Stimulated activated naive CD8-positive, alpha-beta T cell treated with anti-CD3 and anti-CD28 coated beads, Interleukin-15, Interleukin-2, amounts not matched to agents 100 U/mL and 50 U/mL, for 24 hours (primary cell): Measurements from ENCODE around the gene ETV4.

ENCODE experiments used
- ATAC-seq: fragments of 150-1000 bp; cut with Tn5 transposase; one replicate; pipeline ENCODE4 v1.10.0; 2021
- DNase-seq: peaks from one replicate; pipeline ENCODE4 v3.0.0; 2021

Gene ETV4

DNA sequence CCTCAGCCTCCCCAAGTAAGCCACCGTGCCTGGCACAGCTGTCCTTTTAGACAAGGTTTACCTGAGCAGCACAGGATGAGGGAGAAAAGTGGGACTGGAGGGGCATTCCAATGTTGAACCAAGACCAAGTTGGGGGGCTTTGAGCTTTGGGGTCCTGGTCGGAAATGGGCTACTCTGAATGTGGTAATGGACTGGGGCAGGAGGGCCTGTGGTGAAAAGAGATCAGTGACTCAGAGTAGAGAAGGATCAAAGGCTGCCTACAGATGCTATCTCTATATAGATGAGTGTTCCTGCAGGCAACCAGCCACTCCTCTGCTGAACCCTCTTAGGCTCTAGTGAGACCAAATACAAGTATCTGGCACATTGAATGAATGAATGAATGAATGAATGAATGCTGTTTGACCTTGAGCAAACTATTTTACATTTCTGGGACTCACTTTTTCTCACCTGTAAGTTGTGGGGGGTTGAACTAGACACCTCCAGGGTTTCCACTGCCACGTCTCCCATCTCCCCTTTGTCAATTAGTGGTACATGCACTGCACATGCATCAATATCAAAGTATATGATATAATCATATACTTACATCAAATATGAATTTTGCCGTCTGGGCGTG is 26.3 kb upstream of the ETV4 start:
- DNase-seq (no peak), ATAC-seq (peak; percentile 64)

DNA sequence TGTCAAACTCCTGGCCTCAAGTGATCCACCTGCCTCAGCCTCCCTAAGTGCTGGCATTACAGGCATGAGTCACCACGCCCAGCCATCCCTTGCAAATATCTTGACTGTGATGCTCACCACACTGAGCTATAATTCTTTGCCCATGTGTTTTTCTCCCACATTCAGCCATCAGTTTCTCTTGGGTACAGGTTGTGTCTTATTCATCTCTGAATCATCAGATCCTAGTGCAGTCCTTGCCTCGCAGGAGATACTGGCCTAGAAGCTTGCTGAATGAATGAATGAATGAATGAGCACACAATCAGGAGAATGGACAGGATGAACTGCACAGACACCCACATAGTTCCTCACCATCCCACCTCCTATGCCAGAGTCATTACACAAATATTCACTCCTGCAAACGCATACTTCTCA is 24.4 kb upstream of the ETV4 start:
- no peak for DNase-seq

GRCh38 chr17:43568506-43569082 is 22.5 kb upstream of the ETV4 start:
- ATAC-seq = no peak

More for the DNA sequence above, 24.4 kb upstream of the ETV4 start:
- ATAC-seq = peak; percentile 49

DNA sequence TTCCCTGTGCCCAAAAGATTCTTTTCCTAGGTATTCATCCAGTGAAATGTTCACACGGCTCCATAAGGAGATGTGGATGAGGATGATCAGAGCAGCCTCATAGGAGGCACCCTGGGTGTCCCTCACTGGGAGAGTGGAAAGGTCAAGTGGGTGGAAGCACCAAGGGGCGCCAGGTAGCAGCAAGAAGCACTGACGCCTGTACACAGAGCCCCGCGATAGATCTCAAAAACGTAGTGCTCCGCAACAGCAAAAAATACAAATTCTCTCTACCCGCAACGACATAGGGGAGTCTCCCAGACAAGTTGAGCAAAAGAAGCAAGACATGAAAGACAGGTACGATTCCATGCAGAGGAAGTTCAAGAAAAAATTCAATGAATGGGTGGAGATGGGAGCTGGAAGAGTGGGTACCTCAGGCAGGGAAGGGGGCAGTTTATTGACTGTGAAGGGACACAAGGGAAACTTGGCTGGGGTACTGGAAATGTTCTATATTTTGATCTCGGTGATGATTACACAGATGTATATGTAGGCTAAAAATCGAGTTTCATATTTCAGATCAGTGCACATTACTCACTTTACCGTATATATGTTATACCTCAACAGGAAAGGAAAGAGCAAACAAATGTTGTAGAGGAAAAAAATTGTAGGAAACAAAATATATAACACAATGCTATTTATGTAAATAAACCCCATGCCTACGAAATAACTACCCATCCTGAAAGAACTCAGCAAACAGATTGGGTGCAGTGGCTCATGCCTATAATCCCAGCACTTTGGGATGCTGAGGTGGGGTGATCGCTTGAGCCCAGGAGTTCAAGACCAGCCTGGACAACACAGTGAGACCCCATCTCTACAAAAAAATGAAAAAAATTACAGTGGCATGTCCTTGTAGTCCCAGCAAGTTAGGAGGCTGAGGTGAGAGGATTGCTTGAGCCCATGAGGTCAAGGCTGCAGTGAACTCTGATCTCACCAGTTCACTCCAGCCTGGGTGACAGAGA is 17.8 kb upstream of the ETV4 start:
- ATAC-seq = no peak

More at GRCh38 chr17:43568506-43569082, 22.5 kb upstream of the ETV4 start:
- no peak for DNase-seq

GRCh38 chr17:43562679-43563599 is 16.8 kb upstream of the ETV4 start:
- DNase-seq = no peak
- ATAC-seq = no peak

More for the DNA sequence above, 17.8 kb upstream of the ETV4 start:
- DNase-seq = no peak

- DNase-seq = no peak
- ATAC-seq = peak; percentile 57
Observed at GRCh38 chr17:43560461-43561427, 14.6 kb upstream of the ETV4 start.

DNA sequence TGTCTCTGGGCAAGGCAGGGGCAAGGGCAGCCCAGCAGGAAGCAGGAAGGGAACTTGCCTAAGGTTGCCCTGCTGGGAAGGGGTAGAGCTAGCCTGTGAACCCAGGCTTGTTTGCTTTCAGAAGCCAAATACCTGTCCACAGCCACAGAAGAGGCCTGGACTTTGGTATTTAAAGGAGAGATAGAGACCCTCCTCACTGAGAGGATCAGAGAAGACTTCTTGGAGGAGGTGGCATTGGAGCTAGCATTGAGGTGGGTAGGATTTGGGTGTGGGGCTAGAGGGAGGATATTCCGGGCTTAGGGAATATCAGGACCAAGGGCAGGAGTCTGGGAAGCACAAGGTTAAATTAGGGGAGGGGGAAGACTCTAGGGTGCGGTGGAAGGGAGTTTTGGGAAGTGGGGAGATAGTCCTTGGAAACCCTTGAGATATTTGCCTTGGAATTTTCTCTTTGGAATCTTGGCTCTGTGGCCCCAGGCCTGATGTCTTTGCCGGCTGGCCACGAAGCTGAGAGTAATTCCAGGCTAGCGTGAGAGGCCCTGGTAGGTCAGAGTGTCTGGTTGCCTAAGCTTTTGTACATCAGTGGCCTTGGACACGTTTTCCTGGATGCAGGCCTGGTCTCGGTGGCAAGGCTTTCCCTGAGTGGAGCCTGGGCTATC is 13.1 kb upstream of the ETV4 start:
- DNase-seq = no peak
- ATAC-seq = no peak

DNA sequence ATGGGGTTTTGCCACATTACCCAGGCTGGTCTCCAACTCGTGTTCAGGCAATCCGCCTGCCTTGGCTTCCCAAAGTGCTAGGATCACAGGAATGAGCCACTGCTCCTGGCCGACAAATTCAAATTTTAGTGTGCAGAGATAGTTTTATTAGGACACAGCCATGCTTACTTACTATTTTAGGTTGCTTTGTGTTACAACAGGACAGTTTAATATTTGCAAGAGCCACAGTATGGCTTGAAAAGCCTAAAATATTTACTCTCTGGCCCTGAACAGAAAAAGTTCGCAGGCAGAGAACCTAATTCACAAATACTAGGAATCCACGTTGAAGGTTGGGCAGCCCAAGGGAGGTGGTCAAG is 12.6 kb upstream of the ETV4 start:
- DNase-seq (no peak), ATAC-seq (no peak)

GRCh38 chr17:43556292-43556691 is 10.2 kb upstream of the ETV4 start:
- ATAC-seq = peak; percentile 53
- DNase-seq = peak; percentile 22

DNA sequence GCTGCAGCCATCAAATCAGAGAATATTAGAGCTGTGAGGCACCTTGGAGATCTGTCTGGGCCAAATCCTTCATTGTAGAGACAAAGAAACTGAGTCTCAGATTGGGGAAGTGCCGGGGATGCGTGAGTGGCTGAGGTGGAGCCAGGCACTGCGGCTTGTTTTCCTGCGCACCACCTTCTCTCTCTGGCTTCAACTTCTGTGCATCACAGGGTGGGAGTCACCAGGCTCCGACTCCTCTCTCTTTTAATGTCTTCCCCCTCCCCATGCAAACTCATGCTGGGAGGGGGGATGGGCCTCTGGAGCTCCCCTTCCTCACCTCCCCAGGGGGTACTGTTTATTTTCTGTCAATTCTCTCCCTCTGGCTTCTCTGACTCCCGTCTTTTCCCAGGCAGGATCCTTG is 8.7 kb upstream of the ETV4 start:
- no peak for DNase-seq
- no peak for ATAC-seq

GRCh38 chr17:43553573-43553972 is 7.4 kb upstream of the ETV4 start:
- DNase-seq (no peak), ATAC-seq (no peak)

GRCh38 chr17:43552229-43552837 is 6.2 kb upstream of the ETV4 start:
- ATAC-seq = no peak
- DNase-seq = no peak

DNA sequence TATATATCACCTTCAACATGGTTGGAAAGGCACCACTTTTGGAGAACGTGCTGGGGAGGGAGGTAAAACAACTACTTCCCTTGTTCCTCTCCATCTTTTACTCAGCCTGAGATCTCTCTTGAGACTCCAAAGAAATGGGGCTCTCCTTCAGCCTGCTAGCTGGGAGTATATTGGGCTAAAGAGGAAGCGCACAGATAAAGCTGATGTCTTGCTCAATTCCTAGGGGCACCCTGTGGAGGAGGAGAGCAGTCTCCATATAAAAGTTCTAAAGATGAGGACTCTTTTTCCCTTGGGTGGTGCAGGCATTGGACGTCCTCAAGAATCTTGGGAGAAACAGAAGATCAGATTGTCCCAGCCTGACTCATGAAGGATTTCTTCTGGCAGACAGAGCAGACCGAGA is 4.6 kb upstream of the ETV4 start:
- ATAC-seq (no peak), DNase-seq (no peak)

DNA sequence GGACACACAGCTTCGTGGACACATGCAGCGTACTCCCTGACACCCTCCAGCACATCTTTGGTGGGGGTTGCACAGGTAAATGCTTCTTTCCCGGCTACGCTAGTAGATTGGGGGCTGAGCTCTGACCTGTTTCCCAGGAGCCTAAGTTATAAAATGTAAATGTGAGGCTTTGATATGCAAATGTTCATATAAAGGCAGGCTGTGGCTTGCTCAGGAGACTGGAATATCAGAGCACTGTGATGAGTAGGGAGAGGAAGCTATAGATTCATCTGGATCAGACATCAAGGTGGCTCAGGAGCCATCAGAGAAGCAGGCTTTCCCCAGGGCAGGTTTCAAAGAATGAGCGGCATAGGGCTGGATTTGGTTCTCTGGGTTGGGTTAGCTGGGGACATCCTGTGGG is 3.4 kb upstream of the ETV4 start:
- DNase-seq (no peak), ATAC-seq (no peak)

- DNase-seq (no peak), ATAC-seq (no peak)
Observed at GRCh38 chr17:43548689-43549379, 2.7 kb upstream of the ETV4 start.

DNA sequence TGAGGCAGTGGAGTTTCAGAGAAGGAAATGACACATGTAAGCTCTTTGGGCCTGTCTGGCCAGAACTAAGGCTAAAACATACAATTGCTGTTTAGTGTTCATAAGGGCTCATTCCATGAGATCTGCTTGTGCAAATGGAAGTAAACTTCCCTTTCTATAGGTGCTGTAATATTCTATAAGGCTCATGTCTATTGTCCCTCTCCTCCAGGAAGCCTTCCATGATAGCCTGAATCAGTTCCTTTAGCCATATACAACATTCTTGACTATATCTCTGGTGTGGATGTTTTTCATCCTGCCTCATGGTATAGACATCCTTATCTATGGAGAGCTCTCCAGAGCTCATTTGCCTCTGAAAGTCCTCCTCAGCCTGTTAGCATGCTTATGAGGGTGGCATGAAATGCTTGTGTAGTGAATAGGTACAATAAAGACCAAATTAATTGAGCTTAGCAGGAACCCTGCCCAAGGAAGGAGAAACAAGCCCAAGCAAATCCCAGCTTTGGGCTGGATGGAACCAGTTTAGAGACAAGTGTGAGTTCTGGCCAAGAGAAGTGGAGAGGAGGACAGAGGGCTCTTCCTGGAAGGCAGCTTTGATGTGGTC is 1.6 kb upstream of the ETV4 start:
- DNase-seq (no peak), ATAC-seq (no peak)

GRCh38 chr17:43547189-43547550 is 1.0 kb upstream of the ETV4 start:
- ATAC-seq = no peak
- no peak for DNase-seq

DNA sequence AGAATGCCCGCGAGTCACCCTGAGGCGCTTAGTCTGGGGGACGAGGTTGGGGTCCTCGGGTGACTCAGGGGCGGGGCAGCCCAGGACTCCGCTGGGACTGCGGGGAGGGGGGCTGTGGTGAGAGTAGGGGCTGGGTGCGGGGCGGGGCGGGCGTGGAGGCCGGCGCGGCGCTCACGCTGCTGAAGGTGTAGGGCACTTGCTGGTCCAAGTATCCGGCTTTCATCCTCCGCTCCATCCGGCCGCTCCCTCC is 832 bp downstream of the ETV4 start:
- ATAC-seq (peak; percentile 4), DNase-seq (no peak)
